ENCODE measurements around the gene TTC12. TPM values are rescaled to one million over a fixed set of nuclear protein-coding genes. Genes with fewer than 3 reads are reported as not detected.

The TTC12 gene
- total and polyA plus RNA-seq, 9 of the 15 experiments (the other 6 are each of a cell fraction or from before 2014, with no cell fraction given) = 5.1 to 19.9 (median 13.4) TPM

DNA sequence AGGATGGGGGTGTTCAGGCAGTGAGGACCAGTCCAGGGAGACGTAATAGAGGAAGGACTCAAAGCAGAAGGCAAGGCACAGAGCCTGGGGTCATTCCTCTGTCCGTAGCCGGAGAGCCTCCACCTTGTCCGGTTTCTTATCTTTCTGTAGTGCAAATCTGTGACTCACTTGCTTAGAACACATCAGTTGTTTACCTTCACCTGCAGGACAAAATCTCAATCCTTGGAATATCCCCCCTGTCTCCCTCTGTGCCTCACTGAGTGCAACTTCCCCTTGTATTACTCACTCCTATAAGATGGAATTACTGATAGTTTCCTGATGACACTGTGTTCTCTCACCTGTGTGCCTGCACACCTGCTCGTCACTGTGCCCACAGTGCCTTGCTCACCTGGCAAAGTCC, 20.4 kb upstream of the TTC12 start:
- CTCF ChIA-PET (ENCODE audit: low intra/inter-chr PET ratio) = no interaction called here
- POLR2A ChIA-PET = no interaction called here
- intact Hi-C loops (cut with micrococcal nuclease) = no loop called here

GRCh38 chr11:113295993-113296392, 18.4 kb upstream of the TTC12 start:
- no peaks in the 10 kb centered on the region for H3K79me2 ChIP-seq (ENCODE audit: control insufficient read depth, insufficient read depth, low read length)
- ChIA-PET POLR2A (interaction anchor here (0.5 kb wide), 1 partner anchor 220 kb away, joined by 3 read pairs; no protein-coding TSS in a partner anchor), CTCF (ENCODE audit: low intra/inter-chr PET ratio) (no interaction called here)
- intact Hi-C loops (cut with micrococcal nuclease) = no loop called here
- DNase-seq (ENCODE audit: extremely low read depth in 1 of 4, low spot score in 3 of 4) (no peak), ATAC-seq (no peak), FAIRE-seq (no peak)
- H3K9ac ChIP-seq (ENCODE audit: insufficient read depth in 1 of 2, low read depth in 2 of 2, low read length in 2 of 2) = no peak overlapping the region
- H3K27ac ChIP-seq (ENCODE audit: extremely low read depth, low read depth, low read length) = no peak overlapping the region
- peaks cover 3% of the 10 kb centered on the region; the same call in 1 of the 2 replicates for H4K20me1 ChIP-seq (replicated peaks; ENCODE audit: control insufficient read depth, insufficient read depth, low read length)
- no peak overlapping the region for H3K4me3 ChIP-seq
- H2AFZ ChIP-seq (ENCODE audit: low read depth, low read length) = no peak overlapping the region
- 0% methylated on average over 7 of the region's 7 CpGs for WGBS (ENCODE audit: insufficient coverage, low coverage, missing lambda C conversion rate)
- no peak overlapping the region for H3K4me2 ChIP-seq (ENCODE audit: insufficient read depth, low read length)
- no peak for TF ChIP-seq MAFF (IDR thresholded peaks at IDR 0.05; ENCODE audit: low read length)
- no peak for TF ChIP-seq DMBX1 (CRISPR knock-in tag; IDR thresholded peaks at IDR 0.05; ENCODE audit: borderline replicate concordance)
- no peak for TF ChIP-seq KLF1 (tag; IDR thresholded peaks at IDR 0.05)
- TF ChIP-seq, protein P1, sequence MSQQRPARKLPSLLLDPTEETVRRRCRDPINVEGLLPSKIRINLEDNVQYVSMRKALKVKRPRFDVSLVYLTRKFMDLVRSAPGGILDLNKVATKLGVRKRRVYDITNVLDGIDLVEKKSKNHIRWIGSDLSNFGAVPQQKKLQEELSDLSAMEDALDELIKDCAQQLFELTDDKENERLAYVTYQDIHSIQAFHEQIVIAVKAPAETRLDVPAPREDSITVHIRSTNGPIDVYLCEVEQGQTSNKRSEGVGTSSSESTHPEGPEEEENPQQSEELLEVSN (IDR thresholded peaks at IDR 0.05; ENCODE audit: borderline replicate concordance in 1 of 2, extremely low read depth in 1 of 2, insufficient read depth in 1 of 2, insufficient read length in 1 of 2, low read depth in 1 of 2, low read length in 1 of 2, poor library complexity in 1 of 2, severe bottlenecking in 1 of 2) = no peak
- TF ChIP-seq SIN3A (IDR thresholded peaks at IDR 0.05; ENCODE audit: borderline replicate concordance in 2 of 2, control insufficient read depth in 1 of 2, low read depth in 2 of 2, low read length in 2 of 2) = no peak
- TF ChIP-seq MCM5 (IDR thresholded peaks at IDR 0.05; ENCODE audit: low read depth) = no peak
- TF ChIP-seq CBFB (CRISPR knock-in tag; IDR thresholded peaks at IDR 0.05) = no peak
- no peak for TF ChIP-seq CREB1 (IDR thresholded peaks at IDR 0.05)
- TF ChIP-seq CREB1 (CRISPR knock-in tag; IDR thresholded peaks at IDR 0.05) = no peak
- TF ChIP-seq, protein P2, sequence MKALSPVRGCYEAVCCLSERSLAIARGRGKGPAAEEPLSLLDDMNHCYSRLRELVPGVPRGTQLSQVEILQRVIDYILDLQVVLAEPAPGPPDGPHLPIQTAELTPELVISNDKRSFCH (CRISPR knock-in tag; IDR thresholded peaks at IDR 0.05) = no peak
- TF ChIP-seq, protein P2 (tag; IDR thresholded peaks at IDR 0.05) = no peak
- no peak for TF ChIP-seq ZNF778 (CRISPR knock-in tag; IDR thresholded peaks at IDR 0.05)
- no peak for TF ChIP-seq TCF3 (CRISPR knock-in tag; IDR thresholded peaks at IDR 0.05)
- H3K27me3 ChIP-seq (ENCODE audit: control insufficient read depth in 2 of 2, insufficient read depth in 2 of 2, low read length in 2 of 2) = peaks cover 2 to 24% of the 10 kb centered on the region in 2 experiments
- no peaks in the 10 kb centered on the region for H3K4me1 ChIP-seq (replicated peaks in 1 of 2; ENCODE audit: control insufficient read depth in 2 of 2, insufficient read depth in 2 of 2, low read length in 2 of 2)
- in situ Hi-C loops (cut with MboI) = no loop called here
- H3K9me3 ChIP-seq (replicated peaks; ENCODE audit: control insufficient read depth, insufficient read depth, low read depth, low read length) = no peaks in the 10 kb centered on the region
- H3K36me3 ChIP-seq (ENCODE audit: control insufficient read depth, insufficient read depth, low read length) = no peaks in the 10 kb centered on the region
- H3K9me1 ChIP-seq (ENCODE audit: control insufficient read depth, insufficient read depth, low read length) = no peaks in the 10 kb centered on the region
- BruUV-seq (replicated peaks) = no TSS peak

More for the DNA sequence above, 20.4 kb upstream of the TTC12 start:
- Histone ChIP-seq H3K79me2 (ENCODE audit: control insufficient read depth, insufficient read depth, low read length) (no peaks in the 10 kb centered on the region), H3K4me2 (ENCODE audit: insufficient read depth, low read length) (no peak overlapping the region), H3K4me3 (no peak overlapping the region), H2AFZ (ENCODE audit: low read depth, low read length) (no peak overlapping the region), H3K27me3 (ENCODE audit: control insufficient read depth in 2 of 2, insufficient read depth in 2 of 2, low read length in 2 of 2) (peaks cover 2 to 33% of the 10 kb centered on the region in 2 experiments; a peak in 4 of 5 replicates), H3K9me3 (replicated peaks; ENCODE audit: control insufficient read depth, insufficient read depth, low read depth, low read length) (no peaks in the 10 kb centered on the region), H3K9ac (ENCODE audit: insufficient read depth in 1 of 2, low read depth in 2 of 2, low read length in 2 of 2) (no peak overlapping the region), H3K27ac (ENCODE audit: extremely low read depth, low read depth, low read length) (no peak overlapping the region), H3K9me1 (ENCODE audit: control insufficient read depth, insufficient read depth, low read length) (no peaks in the 10 kb centered on the region), H4K20me1 (replicated peaks; ENCODE audit: control insufficient read depth, insufficient read depth, low read length) (peaks cover 3% of the 10 kb centered on the region), H3K36me3 (ENCODE audit: control insufficient read depth, insufficient read depth, low read length) (no peaks in the 10 kb centered on the region), H3K4me1 (replicated peaks in 1 of 2; ENCODE audit: control insufficient read depth in 2 of 2, insufficient read depth in 2 of 2, low read length in 2 of 2) (no peaks in the 10 kb centered on the region)
- FAIRE-seq (no peak), ATAC-seq (no peak), DNase-seq (ENCODE audit: extremely low read depth in 1 of 4, low spot score in 3 of 4) (no peak)
- 0% methylated on average over 5 of the region's 5 CpGs for WGBS (ENCODE audit: insufficient coverage, low coverage, missing lambda C conversion rate)
- no peak for TF ChIP-seq MTF1 (CRISPR knock-in tag; IDR thresholded peaks at IDR 0.05; ENCODE audit: borderline replicate concordance)
- TF ChIP-seq ZNF143 (CRISPR knock-in tag; IDR thresholded peaks at IDR 0.05) = no peak
- no TSS peak for BruUV-seq (replicated peaks)
- in situ Hi-C loops (cut with MboI) = no loop called here
